DND-41 (cell line): ENCODE data around the gene GLRX.

Source experiments
- CTCF ChIP-seq: IDR thresholded peaks from 2 replicates; pipeline ENCODE4 v1.5.1; 2012; ENCODE audit warnings: borderline replicate concordance, low read length, moderate library complexity, mild to moderate bottlenecking; ENCODE audit not compliant: poor library complexity, severe bottlenecking; ENCODE audit errors: extremely low read depth
- EZH2 ChIP-seq: IDR thresholded peaks from 3 replicates; pipeline ENCODE4 v1.6.1; 2012; ENCODE audit warnings: borderline replicate concordance, low read depth, mild to moderate bottlenecking, moderate library complexity, low read length, inconsistent platforms; ENCODE audit not compliant: severe bottlenecking

GRCh38 chr5:95842854-95843544 lies 20.5 kb upstream of the GLRX start:
- TF ChIP-seq CTCF (peak; percentile 73), EZH2 (no peak)
